ENCODE results near the gene DNAH5.

The DNAH5 gene

GRCh38 chr5:13917061-13917460 lies 27.4 kb downstream of the DNAH5 start:
- no peak overlapping the region for H3K4me3 ChIP-seq
- intact Hi-C loops (cut with DNase I; ENCODE audit: low total_unique reads): no loop called here
- no peaks in the 10 kb centered on the region for H3K4me1 ChIP-seq
- DNase-seq: no peak
- TF ChIP-seq CTCF (IDR thresholded peaks at IDR 0.05): no peak
- no peaks in the 10 kb centered on the region for H3K36me3 ChIP-seq
- no peak overlapping the region for H3K27ac ChIP-seq
- H3K27me3 ChIP-seq: no peaks in the 10 kb centered on the region
- H3K9me3 ChIP-seq: no peaks in the 10 kb centered on the region

- H3K36me3 ChIP-seq: no peaks in the 10 kb centered on the region
- DNase-seq: no peak
- H3K4me1 ChIP-seq: no peaks in the 10 kb centered on the region
- intact Hi-C loops (cut with DNase I; ENCODE audit: low total_unique reads): no loop called here
- no peaks in the 10 kb centered on the region for H3K27me3 ChIP-seq
- no peak overlapping the region for H3K4me3 ChIP-seq
- no peak overlapping the region for H3K27ac ChIP-seq
- TF ChIP-seq CTCF (IDR thresholded peaks at IDR 0.05): no peak
- H3K9me3 ChIP-seq: no peaks in the 10 kb centered on the region
These were observed 30.5 kb downstream of the DNAH5 start for GRCh38 chr5:13913962-13914361.

GRCh38 chr5:13910637-13911288 lies 33.7 kb downstream of the DNAH5 start:
- H3K27me3 ChIP-seq: no peaks in the 10 kb centered on the region
- TF ChIP-seq CTCF (IDR thresholded peaks at IDR 0.05): no peak
- H3K4me1 ChIP-seq: no peaks in the 10 kb centered on the region
- DNase-seq: no peak
- H3K4me3 ChIP-seq: no peak overlapping the region
- no peaks in the 10 kb centered on the region for H3K9me3 ChIP-seq
- intact Hi-C loops (cut with DNase I; ENCODE audit: low total_unique reads): no loop called here
- no peak overlapping the region for H3K27ac ChIP-seq
- no peaks in the 10 kb centered on the region for H3K36me3 ChIP-seq

GRCh38 chr5:13910201-13910600 lies 34.3 kb downstream of the DNAH5 start:
- Histone ChIP-seq H3K9me3 (no peaks in the 10 kb centered on the region), H3K4me3 (no peak overlapping the region), H3K27me3 (no peaks in the 10 kb centered on the region), H3K36me3 (no peaks in the 10 kb centered on the region), H3K27ac (no peak overlapping the region), H3K4me1 (no peaks in the 10 kb centered on the region)
- DNase-seq: no peak
- intact Hi-C loops (cut with DNase I; ENCODE audit: low total_unique reads): no loop called here
- TF ChIP-seq CTCF (IDR thresholded peaks at IDR 0.05): no peak

GRCh38 chr5:13909271-13909670 lies 35.2 kb downstream of the DNAH5 start:
- no peak for TF ChIP-seq CTCF (IDR thresholded peaks at IDR 0.05)
- H3K36me3 ChIP-seq: no peaks in the 10 kb centered on the region
- intact Hi-C loops (cut with DNase I; ENCODE audit: low total_unique reads): no loop called here

GRCh38 chr5:13898569-13898968 lies 45.9 kb downstream of the DNAH5 start:
- Histone ChIP-seq H3K36me3 (no peaks in the 10 kb centered on the region), H3K4me1 (no peaks in the 10 kb centered on the region), H3K4me3 (no peak overlapping the region), H3K9me3 (no peaks in the 10 kb centered on the region), H3K27ac (no peak overlapping the region), H3K27me3 (no peaks in the 10 kb centered on the region)
- DNase-seq: no peak
- intact Hi-C loops (cut with DNase I; ENCODE audit: low total_unique reads): no loop called here
- TF ChIP-seq CTCF (IDR thresholded peaks at IDR 0.05): no peak

More at GRCh38 chr5:13909271-13909670, 35.2 kb downstream of the DNAH5 start:
- Histone ChIP-seq H3K27ac (no peak overlapping the region), H3K9me3 (no peaks in the 10 kb centered on the region), H3K4me1 (no peaks in the 10 kb centered on the region), H3K4me3 (no peak overlapping the region), H3K27me3 (no peaks in the 10 kb centered on the region)
- DNase-seq: no peak

Data from tibial artery (tissue), 4 donors.